ENCODE data around the gene SLC13A2.

GRCh38 chr17:28487881-28488532, 14.6 kb downstream of the SLC13A2 start:
- TF ChIP-seq POLR2AphosphoS5 (IDR thresholded peaks at IDR 0.05; ENCODE audit: low read depth, low read length) (no peak), REST (IDR thresholded peaks at IDR 0.05; ENCODE audit: insufficient read depth in 1 of 2, low read depth in 2 of 2, low read length in 1 of 2) (no peak), CTCF (IDR thresholded peaks at IDR 0.05) (no peak), TCF7L2 (IDR thresholded peaks at IDR 0.05; ENCODE audit: low read depth, low read length) (no peak), SIN3A (IDR thresholded peaks at IDR 0.05; ENCODE audit: borderline replicate concordance, insufficient read depth, low read depth, low read length) (no peak)
